K562 (cell line): ENCODE data around the gene UFSP1. TPM values are rescaled to one million over a fixed set of nuclear protein-coding genes. Genes with fewer than 3 reads are reported as not detected.

ENCODE experiments used
- ARID1B ChIP-seq: fragments of 450-650 bp; IDR thresholded peaks from 2 replicates; pipeline ENCODE4 v1.6.1; 2016; ENCODE audit warnings: antibody characterized with exemption, mild to moderate bottlenecking, inconsistent platforms
- ATF7 ChIP-seq: fragments of 450-650 bp; IDR thresholded peaks from 2 replicates; pipeline ENCODE4 v1.7.1; 2014; ENCODE audit warnings: mild to moderate bottlenecking, moderate library complexity
- CAMTA2 ChIP-seq: fragments of 250-450 bp; sonication (Bioruptor Pico); conservative IDR thresholded peaks from 2 replicates; pipeline ENCODE4 v1.5.1; 2022
- CHCHD3 ChIP-seq: fragments of 250-450 bp; sonication (Bioruptor Pico); IDR thresholded peaks from 2 replicates; pipeline ENCODE4 v2.1.2; 2022; ENCODE audit warnings: mild to moderate bottlenecking
- CTBP1 ChIP-seq: fragments of 450-650 bp; IDR thresholded peaks from 2 replicates; pipeline ENCODE4 v1.6.1; 2016; ENCODE audit warnings: borderline replicate concordance
- E2F6 ChIP-seq, 2 experiments: IDR thresholded peaks; 2 replicates each; pipeline ENCODE4 v1.6.1; 2011; ENCODE audit warnings: borderline replicate concordance in 1 of 2, control low read depth in 1 of 2, low read depth in 1 of 2, low read length in 1 of 2, mild to moderate bottlenecking in 1 of 2, mixed read lengths in 1 of 2, moderate library complexity in 1 of 2; ENCODE audit not compliant: insufficient read depth in 1 of 2, insufficient read length in 1 of 2, poor library complexity in 1 of 2, severe bottlenecking in 1 of 2; ENCODE audit errors: extremely low read depth in 1 of 2
- MEF2A ChIP-seq: IDR thresholded peaks from 2 replicates; pipeline ENCODE4 v1.6.1; 2011; ENCODE audit warnings: low read depth, mild to moderate bottlenecking, low read length, moderate library complexity; ENCODE audit not compliant: control insufficient read depth
- MNT ChIP-seq, 2 experiments: fragments of 450-650 bp; conservative IDR thresholded peaks; 2 replicates each; pipeline ENCODE4 v1.6.1; 2017; ENCODE audit warnings: mild to moderate bottlenecking in 2 of 2, moderate library complexity in 2 of 2
- MTA3 ChIP-seq: fragments of 450-650 bp; formaldehyde crosslinking; IDR thresholded peaks from 2 replicates; pipeline ENCODE4 v1.6.1; 2017; ENCODE audit warnings: mild to moderate bottlenecking, borderline replicate concordance
- RFX5 ChIP-seq: IDR thresholded peaks from 2 replicates; pipeline ENCODE4 v1.6.1; 2011; ENCODE audit warnings: low read depth, mild to moderate bottlenecking, improper control_type of control experiment, low read length
- THAP12 ChIP-seq: fragments of 250-450 bp; sonication (Bioruptor Pico); IDR thresholded peaks from 2 replicates; pipeline ENCODE4 v1.9.0; 2021; ENCODE audit warnings: mild to moderate bottlenecking, inconsistent platforms
- XRCC4 ChIP-seq: IDR thresholded peaks from one replicate; pipeline ENCODE4 v1.6.1; 2011; ENCODE audit not compliant: insufficient read depth, insufficient read length; ENCODE audit errors: extremely low read depth
- ZBTB43 ChIP-seq: sonication (generic); formaldehyde crosslinking; IDR thresholded peaks from 2 replicates; pipeline ENCODE4 v1.8.0; 2023; ENCODE audit warnings: mild to moderate bottlenecking, missing genetic modification reagents
- ZNF140 ChIP-seq: fragments of 250-450 bp; sonication (Bioruptor Pico); IDR thresholded peaks from 2 replicates; pipeline ENCODE4 v1.8.0; 2021; ENCODE audit warnings: moderate library complexity, mild to moderate bottlenecking, inconsistent platforms
- ZNF143 ChIP-seq: sonication (generic); formaldehyde crosslinking; IDR thresholded peaks from 2 replicates; pipeline ENCODE4 v1.9.0; 2022; ENCODE audit warnings: mild to moderate bottlenecking, missing genetic modification reagents
- ZNF253 ChIP-seq: fragments of 250-450 bp; sonication (Bioruptor Pico); conservative IDR thresholded peaks from 2 replicates; pipeline ENCODE4 v1.6.1; 2021; ENCODE audit warnings: mild to moderate bottlenecking
- ZNF280A ChIP-seq: fragments of 450-650 bp; IDR thresholded peaks from 2 replicates; pipeline ENCODE4 v1.6.1; 2018; ENCODE audit warnings: mild to moderate bottlenecking, low read depth; ENCODE audit not compliant: partially characterized antibody
- ZNF354B ChIP-seq: fragments of 250-450 bp; sonication (Bioruptor Pico); IDR thresholded peaks from 2 replicates; pipeline ENCODE4 v1.4.0; 2020
- ZNF75A ChIP-seq: fragments of 450-650 bp; formaldehyde crosslinking; IDR thresholded peaks from 2 replicates; pipeline ENCODE4 v1.4.0; 2020; ENCODE audit warnings: mild to moderate bottlenecking
- polyA plus RNA-seq, 8 experiments: library from polyadenylated mRNA; depleted of rRNA in 4 of 8; stranded (reverse) in 5 of 8; unstranded in 3 of 8; fragments of >200 nt; fragmentation: Nextera tagmentation in 2 of 8; fragmentation: Illumina TruSeq in 1 of 8; extraction: Ambion mirVana in 2 of 8; extraction: Trizol in 1 of 8; gene quantifications; 2 replicates each; pipeline versions ENCODE4 v1.2.1 to v1.2.3, GENCODE V29; 2011 to 2014; ENCODE audit warnings: inconsistent platforms in 1 of 8, missing spikeins in 1 of 8
- total RNA-seq, 7 experiments: library from RNA; depleted of rRNA in 6 of 7; stranded (reverse); fragments of >200 nt in 6 of 7; fragmentation: Illumina TruSeq in 2 of 7; extraction: Trizol in 2 of 7; gene quantifications; 2 replicates each; pipeline versions ENCODE4 v1.2.1 to v1.2.3, GENCODE V29; 2011 to 2021; ENCODE audit warnings: low replicate concordance in 1 of 7

The UFSP1 gene
- total and polyA plus RNA-seq, 9 of the 15 experiments (the other 6 are each of a cell fraction or from before 2014, with no cell fraction given): 0.50 to 18.8 (median 2.1) TPM

- TF ChIP-seq ZNF280A (no peak), ZNF140 (CRISPR knock-in tag) (no peak), ARID1B (peak; percentile 50), ZBTB43 (CRISPR knock-in tag) (no peak), XRCC4 (no peak), MEF2A (no peak), RFX5 (no peak), ZNF354B (no peak), ZNF143 (no peak), CAMTA2 (no peak), ZNF253 (CRISPR knock-in tag) (no peak), ZNF75A (CRISPR knock-in tag) (no peak), ATF7 (peak; percentile 96), MNT (conservative IDR thresholded peaks at IDR 0.05) (peak; percentile 69 to 75), THAP12 (CRISPR knock-in tag) (0 out of 2 replicates have a peak, but pooled peaks have one; percentile 45), CHCHD3 (CRISPR knock-in tag) (no peak), MTA3 (0 out of 2 replicates have a peak, but pooled peaks have one; percentile 32), E2F6 (IDR thresholded peaks at IDR 0.05; ENCODE audit: borderline replicate concordance in 1 of 2, extremely low read depth in 1 of 2, insufficient read depth in 1 of 2, insufficient read length in 1 of 2, low read depth in 1 of 2, low read length in 1 of 2, poor library complexity in 1 of 2, severe bottlenecking in 1 of 2) (peak; percentile 71 to 84), CTBP1 (peak; percentile 36)
These were observed 6.6 kb upstream of the UFSP1 start (continued) for GRCh38 chr7:100895956-100896731.
